ENCODE results near the gene MYO1E. TPM values are rescaled to one million over a fixed set of nuclear protein-coding genes. Genes with fewer than 3 reads are reported as not detected.

MYO1E gene
- total RNA-seq, 2 experiments from 2014 or later, result 1.5 to 26.5 TPM

DNA sequence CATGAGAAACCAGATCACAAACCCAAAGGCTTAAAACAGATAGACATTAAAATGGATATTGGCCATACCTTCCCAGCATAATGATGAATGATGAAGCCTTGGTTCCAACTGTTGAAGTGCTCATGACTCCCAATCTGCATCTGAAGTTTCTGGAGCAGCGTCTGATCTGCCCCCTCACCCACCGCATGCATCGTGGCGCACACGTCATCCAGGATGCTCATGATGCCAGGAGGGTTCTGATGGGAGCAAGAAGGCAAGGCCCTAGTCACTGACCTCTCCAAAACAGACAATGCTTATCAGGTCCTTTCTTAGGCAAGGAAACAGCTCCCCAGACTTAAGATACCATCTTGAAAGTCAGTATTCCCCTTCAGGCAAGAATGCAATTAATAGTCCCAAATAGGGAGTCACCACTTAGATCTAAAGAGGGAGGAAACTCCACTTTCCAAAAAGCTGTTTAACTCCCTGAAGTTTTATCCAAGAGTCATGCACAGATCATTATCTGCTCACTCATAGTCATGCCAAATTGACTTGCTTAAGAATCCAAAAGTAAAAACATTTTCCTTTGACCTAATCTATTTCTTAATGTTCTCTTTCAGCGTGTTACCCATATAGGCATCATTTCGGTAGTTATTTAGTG is 163.9 kb downstream of the MYO1E start:
- ChIA-PET CTCF (ENCODE audit: unreplicated experiment) (no interaction called here), POLR2A (interaction anchor here (0.6 kb wide), 1 partner anchor 312 kb away, joined by 4 read pairs; no protein-coding TSS in a partner anchor)
- intact Hi-C loops (cut with micrococcal nuclease; ENCODE audit: unreplicated experiment), result no loop called here
- H3K9me2 ChIP-seq (ENCODE audit: insufficient read depth, low read length), result no peaks in the 10 kb centered on the region
- no peaks in the 10 kb centered on the region for H3K36me3 ChIP-seq (ENCODE audit: insufficient read depth, low read length)
- H2AFZ ChIP-seq (ENCODE audit: low read length), result no peak overlapping the region
- H4K20me1 ChIP-seq (ENCODE audit: insufficient read depth, low read length), result no peaks in the 10 kb centered on the region
- H3K4me2 ChIP-seq (ENCODE audit: low read length), result no peak overlapping the region
- no peak overlapping the region for H3K27ac ChIP-seq (ENCODE audit: low read depth, low read length, poor library complexity, severe bottlenecking)
- H3K79me2 ChIP-seq (ENCODE audit: insufficient read depth, low read depth, low read length), result no peaks in the 10 kb centered on the region
- TF ChIP-seq EZH2phosphoT487 (IDR thresholded peaks at IDR 0.05; ENCODE audit: borderline replicate concordance, low read depth, low read length), result no peak
- TF ChIP-seq, protein P1, sequence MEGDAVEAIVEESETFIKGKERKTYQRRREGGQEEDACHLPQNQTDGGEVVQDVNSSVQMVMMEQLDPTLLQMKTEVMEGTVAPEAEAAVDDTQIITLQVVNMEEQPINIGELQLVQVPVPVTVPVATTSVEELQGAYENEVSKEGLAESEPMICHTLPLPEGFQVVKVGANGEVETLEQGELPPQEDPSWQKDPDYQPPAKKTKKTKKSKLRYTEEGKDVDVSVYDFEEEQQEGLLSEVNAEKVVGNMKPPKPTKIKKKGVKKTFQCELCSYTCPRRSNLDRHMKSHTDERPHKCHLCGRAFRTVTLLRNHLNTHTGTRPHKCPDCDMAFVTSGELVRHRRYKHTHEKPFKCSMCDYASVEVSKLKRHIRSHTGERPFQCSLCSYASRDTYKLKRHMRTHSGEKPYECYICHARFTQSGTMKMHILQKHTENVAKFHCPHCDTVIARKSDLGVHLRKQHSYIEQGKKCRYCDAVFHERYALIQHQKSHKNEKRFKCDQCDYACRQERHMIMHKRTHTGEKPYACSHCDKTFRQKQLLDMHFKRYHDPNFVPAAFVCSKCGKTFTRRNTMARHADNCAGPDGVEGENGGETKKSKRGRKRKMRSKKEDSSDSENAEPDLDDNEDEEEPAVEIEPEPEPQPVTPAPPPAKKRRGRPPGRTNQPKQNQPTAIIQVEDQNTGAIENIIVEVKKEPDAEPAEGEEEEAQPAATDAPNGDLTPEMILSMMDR (conservative IDR thresholded peaks at IDR 0.05; ENCODE audit: low read length), result no peak
- no peaks in the 10 kb centered on the region for H3K9me3 ChIP-seq (ENCODE audit: low read length)
- H3K4me1 ChIP-seq (ENCODE audit: insufficient read depth, low read length, poor library complexity, severe bottlenecking), result no peaks in the 10 kb centered on the region
- no TSS peak for BruUV-seq (replicated peaks)
- no peak for DNase-seq (ENCODE audit: low spot score)
- no peak overlapping the region for H3K4me3 ChIP-seq (ENCODE audit: low read depth, low read length, poor library complexity, severe bottlenecking)

DNA sequence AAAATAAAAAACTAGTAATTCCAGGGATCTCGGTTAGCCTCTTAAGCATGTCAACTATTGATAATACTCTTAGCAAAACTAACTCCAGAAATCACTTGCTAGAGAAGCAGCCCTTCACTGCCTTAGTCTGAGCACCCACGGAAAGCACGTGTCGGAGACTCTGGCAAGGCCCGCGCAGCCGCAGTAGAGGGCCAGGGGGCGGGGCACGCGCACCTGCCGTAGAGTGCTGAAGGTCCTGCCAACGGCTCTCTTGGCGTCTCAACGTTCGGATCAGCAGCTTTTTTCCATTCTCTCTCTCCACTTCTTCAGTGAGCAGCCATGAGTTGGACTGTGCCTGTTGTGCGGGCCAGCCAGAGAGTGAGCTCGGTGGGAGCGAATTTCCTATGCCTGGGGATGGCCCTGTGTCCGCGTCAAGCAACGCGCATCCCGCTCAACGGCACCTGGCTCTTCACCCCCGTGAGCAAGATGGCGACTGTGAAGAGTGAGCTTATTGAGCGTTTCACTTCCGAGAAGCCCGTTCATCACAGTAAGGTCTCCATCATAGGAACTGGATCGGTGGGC is 166.0 kb downstream of the MYO1E start, which contains the start of gene LDHAL6B:
Gene LDHAL6B, plus strand, starts transcription at position 221 of the 561 bp plus-strand sequence. Its CDS starts 98 bp downstream, at position 319.
- H3K4me1 ChIP-seq (ENCODE audit: insufficient read depth, low read length, poor library complexity, severe bottlenecking), result no peaks in the 10 kb centered on the region
- no peak within 1 kb of the TSS for H3K27ac ChIP-seq (ENCODE audit: low read depth, low read length, poor library complexity, severe bottlenecking)
- H3K4me2 ChIP-seq (ENCODE audit: low read length), result no peak within 1 kb of the TSS
- no peak within 1 kb of the TSS for H2AFZ ChIP-seq (ENCODE audit: low read length)
- H3K9me2 ChIP-seq (ENCODE audit: insufficient read depth, low read length), result no peaks in the 10 kb centered on the region
- no peak within 1 kb of the TSS for H3K4me3 ChIP-seq (ENCODE audit: low read depth, low read length, poor library complexity, severe bottlenecking)
- H4K20me1 ChIP-seq (ENCODE audit: insufficient read depth, low read length), result no peaks in the 10 kb centered on the region
- H3K36me3 ChIP-seq (ENCODE audit: insufficient read depth, low read length), result no peaks in the 10 kb centered on the region
- CTCF ChIA-PET (ENCODE audit: unreplicated experiment), result no interaction called here
- H3K79me2 ChIP-seq (ENCODE audit: insufficient read depth, low read depth, low read length), result no peaks in the 10 kb centered on the region
- TF ChIP-seq, protein P1 (conservative IDR thresholded peaks at IDR 0.05; ENCODE audit: low read length), result no peak
- no peak for TF ChIP-seq EZH2phosphoT487 (IDR thresholded peaks at IDR 0.05; ENCODE audit: borderline replicate concordance, low read depth, low read length)
- no peak for DNase-seq (ENCODE audit: low spot score)
- no TSS peak for BruUV-seq (replicated peaks)
- H3K9me3 ChIP-seq (ENCODE audit: low read length), result no peaks in the 10 kb centered on the region
- POLR2A ChIA-PET, result no interaction called here
- intact Hi-C loops (cut with micrococcal nuclease; ENCODE audit: unreplicated experiment), result no loop called here

All from OCI-LY7 (cell line).